ENCODE measurements around the gene TOR1B. TPM values are rescaled to one million over a fixed set of nuclear protein-coding genes. Genes with fewer than 3 reads are reported as not detected.
"Not testable (repeated sequence)": the region's sequence is repeated elsewhere in the genome, so short reads cannot be mapped to it uniquely, and the experiment has no call there.

Gene TOR1B
- total RNA-seq, 1 donor, result 12.3 TPM

DNA sequence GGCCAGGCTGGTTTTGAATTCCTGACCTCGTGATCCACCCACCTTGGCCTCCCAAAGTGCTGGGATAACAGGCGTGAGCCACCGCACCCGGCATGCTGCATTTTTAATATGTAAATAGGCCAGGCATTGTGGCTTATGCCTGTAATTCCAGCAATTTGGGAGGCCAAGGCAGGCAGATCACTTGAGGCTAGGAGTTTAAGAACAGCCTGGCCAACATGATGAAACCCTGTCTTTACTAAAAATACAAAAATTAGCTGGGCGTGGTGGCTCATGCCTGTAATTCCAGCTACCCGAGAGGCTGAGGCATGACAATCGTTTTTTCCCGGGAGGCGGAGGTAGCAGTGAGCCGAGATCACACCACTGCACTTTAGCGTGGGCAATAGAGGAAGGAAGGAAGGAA lies 18.0 kb upstream of the TOR1B start:
- H3K27me3 ChIP-seq (ENCODE audit: insufficient read depth, low read length); H3K4me3 ChIP-seq (ENCODE audit: low read length); H3K4me1 ChIP-seq (ENCODE audit: insufficient read depth, low read length); H3K9me3 ChIP-seq (ENCODE audit: low read depth, low read length): not testable (repeated sequence)

DNA sequence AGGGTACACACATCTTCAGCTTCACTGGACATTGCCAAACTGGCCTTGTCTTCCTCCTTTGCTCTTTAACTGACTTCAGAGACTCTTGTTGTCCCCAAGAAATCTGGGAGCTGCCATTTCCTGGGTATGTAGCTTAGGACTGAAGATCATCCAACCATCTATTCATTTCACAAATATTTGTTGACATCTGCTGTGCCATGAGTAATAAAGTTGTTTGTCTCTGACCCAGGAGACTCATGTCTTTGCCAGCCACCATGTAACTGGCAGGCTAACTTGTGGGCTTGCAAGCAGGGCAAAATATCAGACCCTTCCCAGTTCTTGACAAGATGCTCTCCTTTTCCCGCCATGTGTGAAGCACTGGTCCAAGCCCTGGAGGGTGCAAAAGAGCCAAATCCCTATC lies 17.1 kb upstream of the TOR1B start:
- Histone ChIP-seq H3K4me3 (ENCODE audit: low read length) (no peak overlapping the region), H3K27me3 (ENCODE audit: insufficient read depth, low read length) (no peaks in the 10 kb centered on the region), H3K9me3 (ENCODE audit: low read depth, low read length) (no peaks in the 10 kb centered on the region), H3K4me1 (ENCODE audit: insufficient read depth, low read length) (peaks cover 5% of the 10 kb centered on the region)

DNA sequence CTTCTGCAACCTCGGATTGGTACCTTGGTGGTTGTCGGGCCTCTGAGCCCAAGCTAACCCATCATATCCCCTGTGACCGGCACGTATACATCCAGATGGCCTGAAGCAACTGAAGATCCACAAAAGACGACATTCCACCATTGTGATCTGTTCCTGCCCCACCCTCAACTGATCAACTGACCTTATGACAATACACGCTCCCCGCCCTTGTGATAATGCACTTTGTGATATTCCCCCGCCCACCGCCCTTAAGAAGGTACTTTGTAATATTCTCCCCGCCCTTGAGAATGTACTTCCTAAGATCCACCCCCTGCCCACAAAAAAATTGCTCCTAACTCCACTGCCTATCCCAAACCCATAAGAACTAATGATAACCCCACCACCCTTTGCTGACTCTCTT lies 16.5 kb upstream of the TOR1B start:
- Histone ChIP-seq H3K9me3 (ENCODE audit: low read depth, low read length) (no peaks in the 10 kb centered on the region), H3K27me3 (ENCODE audit: insufficient read depth, low read length) (no peaks in the 10 kb centered on the region), H3K4me3 (ENCODE audit: low read length) (no peak overlapping the region), H3K4me1 (ENCODE audit: insufficient read depth, low read length) (peaks cover 5% of the 10 kb centered on the region)

DNA sequence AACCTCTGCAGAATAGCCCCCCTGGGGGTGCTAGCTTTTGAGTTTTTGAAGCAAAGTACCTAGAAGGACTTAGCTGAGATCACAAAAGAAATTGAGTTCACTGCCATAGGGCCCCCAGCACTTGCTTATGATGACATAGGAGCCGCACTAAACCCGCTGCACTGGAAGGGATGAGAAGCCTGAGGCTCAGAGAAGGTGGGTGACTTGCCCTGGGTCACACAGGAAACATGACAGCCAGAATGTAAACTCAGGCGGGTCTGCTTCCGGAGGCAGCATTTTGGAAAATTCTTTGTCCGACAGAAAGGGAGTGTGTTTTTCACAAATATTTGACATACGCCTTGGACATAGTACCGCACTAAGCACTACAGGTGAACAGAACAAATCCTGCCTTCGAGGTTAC lies 8.4 kb upstream of the TOR1B start:
- Histone ChIP-seq H3K27me3 (ENCODE audit: insufficient read depth, low read length) (no peaks in the 10 kb centered on the region), H3K9me3 (ENCODE audit: low read depth, low read length) (no peaks in the 10 kb centered on the region), H3K4me3 (ENCODE audit: low read length) (no peak overlapping the region), H3K4me1 (ENCODE audit: insufficient read depth, low read length) (no peaks in the 10 kb centered on the region)

GRCh38 chr9:129796029-129796428 lies 7.0 kb upstream of the TOR1B start:
- not testable (repeated sequence) for H3K4me1 ChIP-seq (ENCODE audit: insufficient read depth, low read length); H3K4me3 ChIP-seq (ENCODE audit: low read length); H3K27me3 ChIP-seq (ENCODE audit: insufficient read depth, low read length); H3K9me3 ChIP-seq (ENCODE audit: low read depth, low read length)

- peaks cover 5% of the 10 kb centered on the region for H3K4me1 ChIP-seq (ENCODE audit: insufficient read depth, low read length)
- no peak overlapping the region for H3K4me3 ChIP-seq (ENCODE audit: low read length)
- no peaks in the 10 kb centered on the region for H3K9me3 ChIP-seq (ENCODE audit: low read depth, low read length)
- no peaks in the 10 kb centered on the region for H3K27me3 ChIP-seq (ENCODE audit: insufficient read depth, low read length)
Measured at GRCh38 chr9:129798973-129799372, 4.0 kb upstream of the TOR1B start.

DNA sequence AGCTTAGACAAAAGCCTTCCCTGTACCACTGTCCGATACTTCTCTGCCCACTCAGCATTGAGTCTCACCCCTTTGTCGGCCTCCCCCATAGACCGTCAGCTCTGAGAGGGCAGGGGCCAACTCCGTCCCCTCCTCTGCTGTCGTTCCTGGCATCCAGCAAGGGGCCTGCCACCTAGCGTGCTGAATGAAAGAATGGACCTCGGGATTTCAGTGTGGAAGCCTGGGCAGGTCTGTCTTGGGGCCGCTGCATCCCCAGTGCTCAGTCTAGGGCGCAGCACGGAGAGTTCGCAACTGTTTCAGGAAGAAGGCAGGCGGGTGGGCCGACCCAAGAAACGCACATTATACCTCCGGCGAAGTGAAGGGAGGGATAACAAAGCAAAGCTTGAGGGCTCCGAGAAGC lies 1.5 kb upstream of the TOR1B start:
- Histone ChIP-seq H3K4me3 (ENCODE audit: low read length) (no peak overlapping the region), H3K9me3 (ENCODE audit: low read depth, low read length) (no peaks in the 10 kb centered on the region), H3K4me1 (ENCODE audit: insufficient read depth, low read length) (peaks cover 27% of the 10 kb centered on the region), H3K27me3 (ENCODE audit: insufficient read depth, low read length) (no peaks in the 10 kb centered on the region)

- Histone ChIP-seq H3K4me3 (ENCODE audit: low read length) (peak overlapping the region; percentile 83), H3K27me3 (ENCODE audit: insufficient read depth, low read length) (no peaks in the 10 kb centered on the region), H3K4me1 (ENCODE audit: insufficient read depth, low read length) (peaks cover 30% of the 10 kb centered on the region), H3K9me3 (ENCODE audit: low read depth, low read length) (no peaks in the 10 kb centered on the region)
Measured at GRCh38 chr9:129803676-129804060, 684 bp downstream of the TOR1B start.

- Histone ChIP-seq H3K4me3 (ENCODE audit: low read length) (no peak overlapping the region), H3K9me3 (ENCODE audit: low read depth, low read length) (no peaks in the 10 kb centered on the region), H3K4me1 (ENCODE audit: insufficient read depth, low read length) (peaks cover 30% of the 10 kb centered on the region), H3K27me3 (ENCODE audit: insufficient read depth, low read length) (no peaks in the 10 kb centered on the region)
Measured at GRCh38 chr9:129806061-129806460, 3.1 kb downstream of the TOR1B start.

GRCh38 chr9:129809346-129809745 lies 6.4 kb downstream of the TOR1B start:
- Histone ChIP-seq H3K4me3 (ENCODE audit: low read length) (no peak overlapping the region), H3K4me1 (ENCODE audit: insufficient read depth, low read length) (peaks cover 21% of the 10 kb centered on the region), H3K27me3 (ENCODE audit: insufficient read depth, low read length) (no peaks in the 10 kb centered on the region), H3K9me3 (ENCODE audit: low read depth, low read length) (no peaks in the 10 kb centered on the region)

- H3K4me1 ChIP-seq (ENCODE audit: insufficient read depth, low read length), result peaks cover 16% of the 10 kb centered on the region
- H3K27me3 ChIP-seq (ENCODE audit: insufficient read depth, low read length), result no peaks in the 10 kb centered on the region
- no peak overlapping the region for H3K4me3 ChIP-seq (ENCODE audit: low read length)
- H3K9me3 ChIP-seq (ENCODE audit: low read depth, low read length), result no peaks in the 10 kb centered on the region
Measured at GRCh38 chr9:129810116-129810515, 7.1 kb downstream of the TOR1B start.

- H3K4me1 ChIP-seq (ENCODE audit: insufficient read depth, low read length), result peaks cover 10% of the 10 kb centered on the region
- no peaks in the 10 kb centered on the region for H3K9me3 ChIP-seq (ENCODE audit: low read depth, low read length)
- H3K4me3 ChIP-seq (ENCODE audit: low read length), result no peak overlapping the region
- H3K27me3 ChIP-seq (ENCODE audit: insufficient read depth, low read length), result no peaks in the 10 kb centered on the region
Measured at GRCh38 chr9:129810788-129811187, 7.8 kb downstream of the TOR1B start.

GRCh38 chr9:129811967-129812363 lies 9.0 kb downstream of the TOR1B start:
- Histone ChIP-seq H3K4me3 (ENCODE audit: low read length) (no peak overlapping the region), H3K4me1 (ENCODE audit: insufficient read depth, low read length) (peaks cover 7% of the 10 kb centered on the region), H3K9me3 (ENCODE audit: low read depth, low read length) (no peaks in the 10 kb centered on the region), H3K27me3 (ENCODE audit: insufficient read depth, low read length) (no peaks in the 10 kb centered on the region)

GRCh38 chr9:129812385-129812784 lies 9.4 kb downstream of the TOR1B start:
- Histone ChIP-seq H3K4me3 (ENCODE audit: low read length) (no peak overlapping the region), H3K27me3 (ENCODE audit: insufficient read depth, low read length) (no peaks in the 10 kb centered on the region), H3K9me3 (ENCODE audit: low read depth, low read length) (no peaks in the 10 kb centered on the region), H3K4me1 (ENCODE audit: insufficient read depth, low read length) (peaks cover 11% of the 10 kb centered on the region)

DNA sequence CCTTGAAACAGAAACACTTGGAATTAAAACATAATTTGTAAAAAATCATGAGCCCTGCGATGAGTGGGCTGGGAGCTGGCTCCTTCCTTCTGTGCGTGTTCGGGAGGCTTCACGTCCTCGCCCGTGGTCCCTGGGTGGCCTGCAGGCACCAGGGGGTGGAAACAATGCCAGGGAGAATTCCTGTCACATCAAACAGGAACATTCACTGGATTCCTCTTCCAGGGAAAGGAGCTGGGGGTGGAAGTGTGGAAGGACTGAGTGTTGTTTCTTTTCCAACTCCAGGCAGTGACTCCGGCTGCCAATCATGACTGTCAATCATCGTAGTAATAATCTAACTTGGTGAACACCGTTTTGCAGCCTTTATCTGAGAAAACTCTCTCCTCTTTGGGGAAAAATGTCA lies 10.7 kb downstream of the TOR1B start:
- H3K27me3 ChIP-seq (ENCODE audit: insufficient read depth, low read length), result no peaks in the 10 kb centered on the region
- H3K9me3 ChIP-seq (ENCODE audit: low read depth, low read length), result no peaks in the 10 kb centered on the region
- no peak overlapping the region for H3K4me3 ChIP-seq (ENCODE audit: low read length)
- peaks cover 24% of the 10 kb centered on the region for H3K4me1 ChIP-seq (ENCODE audit: insufficient read depth, low read length)

DNA sequence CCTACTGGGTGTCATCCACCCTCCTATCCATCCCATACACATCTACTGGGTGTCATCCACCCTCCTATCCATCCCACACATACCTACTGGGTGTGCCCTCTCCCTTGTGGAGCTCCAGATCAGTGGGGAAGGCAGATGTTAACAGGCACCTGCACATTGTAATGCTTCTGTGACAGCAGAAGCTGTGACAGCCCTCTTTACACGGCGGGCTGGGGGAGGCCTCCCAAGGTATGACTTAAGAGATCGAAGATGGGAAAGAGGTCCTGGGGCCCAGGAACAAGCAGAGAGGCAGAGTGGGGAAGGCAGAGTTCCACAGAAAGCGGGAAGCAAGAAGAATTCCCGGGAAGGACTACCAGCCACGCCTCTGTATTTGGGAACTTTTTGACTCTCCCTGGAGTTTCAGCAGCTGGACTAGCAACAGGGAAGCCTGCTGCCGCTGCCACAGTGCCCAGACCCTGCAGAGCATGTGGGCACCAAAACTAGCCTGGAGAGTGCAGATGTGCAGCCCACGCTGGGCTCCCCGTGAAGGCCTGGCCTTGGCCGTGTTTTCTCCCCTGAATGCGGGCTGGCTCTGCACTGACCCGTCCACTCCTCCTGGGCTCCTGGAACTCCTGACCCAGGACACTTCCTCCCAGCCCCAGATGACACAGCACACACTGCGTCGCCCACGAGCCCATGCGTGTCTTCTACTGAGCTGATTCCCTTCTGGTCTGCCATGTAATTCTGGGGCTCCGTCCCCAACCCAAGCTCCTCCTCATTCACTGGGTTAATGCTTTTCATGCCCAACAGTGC lies 11.6 kb downstream of the TOR1B start:
- H3K4me1 ChIP-seq (ENCODE audit: insufficient read depth, low read length), result peaks cover 24% of the 10 kb centered on the region
- no peak overlapping the region for H3K4me3 ChIP-seq (ENCODE audit: low read length)
- no peaks in the 10 kb centered on the region for H3K9me3 ChIP-seq (ENCODE audit: low read depth, low read length)
- no peaks in the 10 kb centered on the region for H3K27me3 ChIP-seq (ENCODE audit: insufficient read depth, low read length)
